ENCODE data around the gene KCNG2. TPM values are rescaled to one million over a fixed set of nuclear protein-coding genes. Genes with fewer than 3 reads are reported as not detected.

The KCNG2 gene
- total RNA-seq, 1 experiment from 2014 or later, result not detected

DNA sequence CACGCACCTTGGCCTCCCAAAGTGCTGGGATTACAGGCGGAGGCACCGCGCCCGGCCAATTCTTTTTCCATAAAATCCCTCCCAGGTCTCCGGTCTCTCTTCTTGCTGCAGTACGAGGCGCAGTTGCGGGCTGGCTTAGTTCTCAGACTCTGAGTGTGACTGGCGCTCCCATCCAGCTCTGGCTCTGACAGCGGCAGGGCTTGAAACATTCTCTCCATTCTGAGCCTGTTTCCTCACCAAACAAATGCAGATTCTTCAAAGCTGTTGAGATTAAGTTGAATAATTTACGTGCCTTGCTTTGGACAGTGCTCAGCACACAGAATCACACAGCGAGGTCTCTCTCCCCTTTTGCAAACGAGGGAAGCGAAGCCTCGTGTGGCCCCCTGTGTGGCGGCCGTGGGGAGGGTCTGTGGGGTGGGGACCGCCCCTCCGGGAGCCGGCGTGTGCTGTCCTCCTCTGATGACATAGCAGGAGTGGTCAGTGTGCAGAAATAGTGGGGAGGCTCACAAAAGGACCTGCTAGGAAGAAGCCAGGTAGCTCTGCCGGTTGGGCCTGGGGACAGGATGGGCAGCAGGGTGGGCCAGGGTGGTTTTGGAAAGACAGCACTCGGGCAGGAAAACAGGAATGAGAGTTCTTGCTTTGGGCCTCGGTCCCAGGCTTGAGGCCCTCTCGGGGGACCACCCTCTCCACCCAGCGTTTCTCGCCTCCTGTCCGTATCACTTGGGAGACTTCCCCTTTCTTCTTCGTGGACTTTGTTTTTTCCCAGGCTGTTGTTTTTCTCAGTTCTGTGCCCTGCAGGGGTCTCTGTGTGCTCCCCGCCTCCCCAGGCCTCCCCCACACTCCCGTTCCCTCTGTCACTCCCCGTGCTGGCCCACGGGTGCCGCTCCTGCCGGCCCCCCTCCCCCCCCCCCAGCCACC lies 75.0 kb downstream of the KCNG2 start:
- no peaks in the 10 kb centered on the region for H3K9me3 ChIP-seq (ENCODE audit: control insufficient read depth in 1 of 2, insufficient read depth in 1 of 2, low read depth in 1 of 2, low read length in 2 of 2)
- ATAC-seq (no peak), DNase-seq (ENCODE audit: low read depth, low spot score) (no peak)
- H4K20me1 ChIP-seq (ENCODE audit: insufficient read depth), result no peaks in the 10 kb centered on the region
- POLR2A ChIA-PET, result no interaction called here
- intact Hi-C loops (cut with micrococcal nuclease), result no loop called here
- no peaks in the 10 kb centered on the region for H3K27me3 ChIP-seq (ENCODE audit: insufficient read depth, low read length)
- H3K79me2 ChIP-seq (ENCODE audit: insufficient read depth, low read length), result no peaks in the 10 kb centered on the region
- H3K9ac ChIP-seq (ENCODE audit: low read length), result no peak overlapping the region
- no peaks in the 10 kb centered on the region for H3K4me1 ChIP-seq (ENCODE audit: control insufficient read depth in 1 of 2, insufficient read depth in 2 of 2, low read length in 2 of 2)
- no peak overlapping the region for H3K27ac ChIP-seq (ENCODE audit: low read depth, low read length)
- H3K9me2 ChIP-seq (ENCODE audit: insufficient read depth), result no peaks in the 10 kb centered on the region
- no peaks in the 10 kb centered on the region for H3K36me3 ChIP-seq (ENCODE audit: control insufficient read depth in 1 of 2, insufficient read depth in 2 of 2, low read length in 2 of 2)
- H2AFZ ChIP-seq (ENCODE audit: low read depth, low read length, poor library complexity, severe bottlenecking), result no peak overlapping the region
- H3K4me2 ChIP-seq (ENCODE audit: low read length), result no peak overlapping the region
- no peak overlapping the region for H3K4me3 ChIP-seq (replicated peaks in 1 of 2; ENCODE audit: low read depth in 1 of 2, low read length in 2 of 2)
- no TSS peak for BruUV-seq (replicated peaks)
- CTCF ChIA-PET, result interaction anchor here (0.7 kb wide), 1 partner anchor 100 kb away, joined by 4 read pairs; no protein-coding TSS in a partner anchor
- RAD21 ChIA-PET (ENCODE audit: low non-redundant PET in 1 of 2, low total read pairs in 2 of 2, uncharacterized antibody in 2 of 2, unreplicated experiment in 2 of 2), result no interaction called here
- TF ChIP-seq RAD21 (IDR thresholded peaks at IDR 0.05; ENCODE audit: low read depth) (no peak), SP1 (IDR thresholded peaks at IDR 0.05; ENCODE audit: low read depth) (no peak), ELF1 (IDR thresholded peaks at IDR 0.05; ENCODE audit: borderline replicate concordance, low read depth) (no peak), EGR1 (IDR thresholded peaks at IDR 0.05; ENCODE audit: low read depth) (no peak), SRF (IDR thresholded peaks at IDR 0.05; ENCODE audit: low read depth) (no peak), POLR2AphosphoS5 (IDR thresholded peaks at IDR 0.05; ENCODE audit: low read depth, low read length) (no peak), JUND (IDR thresholded peaks at IDR 0.05) (no peak), ZNF274 (IDR thresholded peaks at IDR 0.05; ENCODE audit: low read depth, low read length) (no peak), POLR2A (IDR thresholded peaks at IDR 0.05; ENCODE audit: borderline replicate concordance, extremely low read depth, insufficient read depth, insufficient read length) (no peak), ZFX (IDR thresholded peaks at IDR 0.05) (no peak), EZH2phosphoT487 (IDR thresholded peaks at IDR 0.05; ENCODE audit: borderline replicate concordance) (no peak), YY1 (IDR thresholded peaks at IDR 0.05; ENCODE audit: extremely low read depth, insufficient replicate concordance, low read depth, low read length) (no peak), EZH2 (IDR thresholded peaks at IDR 0.05) (no peak), CEBPB (IDR thresholded peaks at IDR 0.05; ENCODE audit: low read depth) (no peak)
- TF ChIP-seq, protein P1, sequence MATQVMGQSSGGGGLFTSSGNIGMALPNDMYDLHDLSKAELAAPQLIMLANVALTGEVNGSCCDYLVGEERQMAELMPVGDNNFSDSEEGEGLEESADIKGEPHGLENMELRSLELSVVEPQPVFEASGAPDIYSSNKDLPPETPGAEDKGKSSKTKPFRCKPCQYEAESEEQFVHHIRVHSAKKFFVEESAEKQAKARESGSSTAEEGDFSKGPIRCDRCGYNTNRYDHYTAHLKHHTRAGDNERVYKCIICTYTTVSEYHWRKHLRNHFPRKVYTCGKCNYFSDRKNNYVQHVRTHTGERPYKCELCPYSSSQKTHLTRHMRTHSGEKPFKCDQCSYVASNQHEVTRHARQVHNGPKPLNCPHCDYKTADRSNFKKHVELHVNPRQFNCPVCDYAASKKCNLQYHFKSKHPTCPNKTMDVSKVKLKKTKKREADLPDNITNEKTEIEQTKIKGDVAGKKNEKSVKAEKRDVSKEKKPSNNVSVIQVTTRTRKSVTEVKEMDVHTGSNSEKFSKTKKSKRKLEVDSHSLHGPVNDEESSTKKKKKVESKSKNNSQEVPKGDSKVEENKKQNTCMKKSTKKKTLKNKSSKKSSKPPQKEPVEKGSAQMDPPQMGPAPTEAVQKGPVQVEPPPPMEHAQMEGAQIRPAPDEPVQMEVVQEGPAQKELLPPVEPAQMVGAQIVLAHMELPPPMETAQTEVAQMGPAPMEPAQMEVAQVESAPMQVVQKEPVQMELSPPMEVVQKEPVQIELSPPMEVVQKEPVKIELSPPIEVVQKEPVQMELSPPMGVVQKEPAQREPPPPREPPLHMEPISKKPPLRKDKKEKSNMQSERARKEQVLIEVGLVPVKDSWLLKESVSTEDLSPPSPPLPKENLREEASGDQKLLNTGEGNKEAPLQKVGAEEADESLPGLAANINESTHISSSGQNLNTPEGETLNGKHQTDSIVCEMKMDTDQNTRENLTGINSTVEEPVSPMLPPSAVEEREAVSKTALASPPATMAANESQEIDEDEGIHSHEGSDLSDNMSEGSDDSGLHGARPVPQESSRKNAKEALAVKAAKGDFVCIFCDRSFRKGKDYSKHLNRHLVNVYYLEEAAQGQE (IDR thresholded peaks at IDR 0.05; ENCODE audit: low read depth), result no peak
- TF ChIP-seq, protein P2, sequence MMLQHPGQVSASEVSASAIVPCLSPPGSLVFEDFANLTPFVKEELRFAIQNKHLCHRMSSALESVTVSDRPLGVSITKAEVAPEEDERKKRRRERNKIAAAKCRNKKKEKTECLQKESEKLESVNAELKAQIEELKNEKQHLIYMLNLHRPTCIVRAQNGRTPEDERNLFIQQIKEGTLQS (IDR thresholded peaks at IDR 0.05), result no peak
- TF ChIP-seq, protein P3, sequence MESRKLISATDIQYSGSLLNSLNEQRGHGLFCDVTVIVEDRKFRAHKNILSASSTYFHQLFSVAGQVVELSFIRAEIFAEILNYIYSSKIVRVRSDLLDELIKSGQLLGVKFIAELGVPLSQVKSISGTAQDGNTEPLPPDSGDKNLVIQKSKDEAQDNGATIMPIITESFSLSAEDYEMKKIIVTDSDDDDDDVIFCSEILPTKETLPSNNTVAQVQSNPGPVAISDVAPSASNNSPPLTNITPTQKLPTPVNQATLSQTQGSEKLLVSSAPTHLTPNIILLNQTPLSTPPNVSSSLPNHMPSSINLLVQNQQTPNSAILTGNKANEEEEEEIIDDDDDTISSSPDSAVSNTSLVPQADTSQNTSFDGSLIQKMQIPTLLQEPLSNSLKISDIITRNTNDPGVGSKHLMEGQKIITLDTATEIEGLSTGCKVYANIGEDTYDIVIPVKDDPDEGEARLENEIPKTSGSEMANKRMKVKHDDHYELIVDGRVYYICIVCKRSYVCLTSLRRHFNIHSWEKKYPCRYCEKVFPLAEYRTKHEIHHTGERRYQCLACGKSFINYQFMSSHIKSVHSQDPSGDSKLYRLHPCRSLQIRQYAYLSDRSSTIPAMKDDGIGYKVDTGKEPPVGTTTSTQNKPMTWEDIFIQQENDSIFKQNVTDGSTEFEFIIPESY (IDR thresholded peaks at IDR 0.05; ENCODE audit: extremely low read depth, insufficient replicate concordance, low read length), result no peak
- TF ChIP-seq, protein P4, sequence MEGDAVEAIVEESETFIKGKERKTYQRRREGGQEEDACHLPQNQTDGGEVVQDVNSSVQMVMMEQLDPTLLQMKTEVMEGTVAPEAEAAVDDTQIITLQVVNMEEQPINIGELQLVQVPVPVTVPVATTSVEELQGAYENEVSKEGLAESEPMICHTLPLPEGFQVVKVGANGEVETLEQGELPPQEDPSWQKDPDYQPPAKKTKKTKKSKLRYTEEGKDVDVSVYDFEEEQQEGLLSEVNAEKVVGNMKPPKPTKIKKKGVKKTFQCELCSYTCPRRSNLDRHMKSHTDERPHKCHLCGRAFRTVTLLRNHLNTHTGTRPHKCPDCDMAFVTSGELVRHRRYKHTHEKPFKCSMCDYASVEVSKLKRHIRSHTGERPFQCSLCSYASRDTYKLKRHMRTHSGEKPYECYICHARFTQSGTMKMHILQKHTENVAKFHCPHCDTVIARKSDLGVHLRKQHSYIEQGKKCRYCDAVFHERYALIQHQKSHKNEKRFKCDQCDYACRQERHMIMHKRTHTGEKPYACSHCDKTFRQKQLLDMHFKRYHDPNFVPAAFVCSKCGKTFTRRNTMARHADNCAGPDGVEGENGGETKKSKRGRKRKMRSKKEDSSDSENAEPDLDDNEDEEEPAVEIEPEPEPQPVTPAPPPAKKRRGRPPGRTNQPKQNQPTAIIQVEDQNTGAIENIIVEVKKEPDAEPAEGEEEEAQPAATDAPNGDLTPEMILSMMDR (IDR thresholded peaks at IDR 0.05 in 2 of 3, conservative IDR thresholded peaks at IDR 0.05 in 1 of 3; ENCODE audit: borderline replicate concordance in 1 of 3, insufficient read depth in 1 of 3, low read depth in 2 of 3, low read length in 2 of 3), result no peak
- TF ChIP-seq, protein P5, sequence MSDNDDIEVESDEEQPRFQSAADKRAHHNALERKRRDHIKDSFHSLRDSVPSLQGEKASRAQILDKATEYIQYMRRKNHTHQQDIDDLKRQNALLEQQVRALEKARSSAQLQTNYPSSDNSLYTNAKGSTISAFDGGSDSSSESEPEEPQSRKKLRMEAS (IDR thresholded peaks at IDR 0.05), result no peak

Data from HCT116 (cell line).